ENCODE measurements around the gene SLAMF6. TPM values are rescaled to one million over a fixed set of nuclear protein-coding genes. Genes with fewer than 3 reads are reported as not detected.
A peak's percentile ranks its signal among the peaks of the same experiment; 100 is the strongest.

The SLAMF6 gene
- total RNA-seq, 2 experiments from 2014 or later = 43.0 to 48.1 TPM

DNA sequence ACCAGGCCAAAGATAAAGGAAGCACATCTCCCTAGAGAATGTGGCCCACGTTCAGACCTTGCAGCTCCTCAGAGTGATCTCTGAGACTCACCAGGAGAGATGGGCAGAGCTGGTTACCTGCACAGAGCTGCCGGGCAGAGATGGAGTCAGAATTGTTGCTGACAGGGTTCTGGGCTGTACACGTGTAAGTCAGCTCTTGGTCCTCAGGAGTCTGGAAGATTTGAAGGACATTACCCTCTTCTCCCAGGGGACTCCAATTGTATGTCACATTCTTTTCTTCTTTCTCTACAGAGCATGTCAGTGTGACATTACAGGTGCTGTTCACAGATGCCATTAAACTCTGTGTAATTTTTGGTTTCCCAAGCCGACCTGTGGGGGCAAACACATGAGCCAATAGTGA, 30.7 kb upstream of the SLAMF6 start:
- DNase-seq = no peak
- ATAC-seq (ENCODE audit: low read depth) = no peak
- Mint-ChIP-seq H3K4me3 (no peak overlapping the region), H3K36me3 (peaks cover 45% of the 10 kb centered on the region), H3K4me1 (peaks cover 12% of the 10 kb centered on the region), H3K27ac (no peak overlapping the region), H3K27me3 (no peaks in the 10 kb centered on the region), H3K9me3 (no peaks in the 10 kb centered on the region)
- POLR2A ChIA-PET = interaction anchor here (1.1 to 2.3 kb wide), 2 partner anchors 14 to 29 kb away, joined by 3 to 6 read pairs; no protein-coding TSS in a partner anchor

- H3K9me3 Mint-ChIP-seq = no peaks in the 10 kb centered on the region
- no peak overlapping the region for H3K27ac Mint-ChIP-seq
- POLR2A ChIA-PET = no interaction called here
- H3K4me1 Mint-ChIP-seq = peaks cover 6% of the 10 kb centered on the region
- peaks cover 45% of the 10 kb centered on the region for H3K36me3 Mint-ChIP-seq
- ATAC-seq (ENCODE audit: low read depth) = no peak
- no peaks in the 10 kb centered on the region for H3K27me3 Mint-ChIP-seq
- no peak for DNase-seq
- H3K4me3 Mint-ChIP-seq = no peak overlapping the region
Measured at GRCh38 chr1:160552425-160552824, 29.4 kb upstream of the SLAMF6 start.

DNA sequence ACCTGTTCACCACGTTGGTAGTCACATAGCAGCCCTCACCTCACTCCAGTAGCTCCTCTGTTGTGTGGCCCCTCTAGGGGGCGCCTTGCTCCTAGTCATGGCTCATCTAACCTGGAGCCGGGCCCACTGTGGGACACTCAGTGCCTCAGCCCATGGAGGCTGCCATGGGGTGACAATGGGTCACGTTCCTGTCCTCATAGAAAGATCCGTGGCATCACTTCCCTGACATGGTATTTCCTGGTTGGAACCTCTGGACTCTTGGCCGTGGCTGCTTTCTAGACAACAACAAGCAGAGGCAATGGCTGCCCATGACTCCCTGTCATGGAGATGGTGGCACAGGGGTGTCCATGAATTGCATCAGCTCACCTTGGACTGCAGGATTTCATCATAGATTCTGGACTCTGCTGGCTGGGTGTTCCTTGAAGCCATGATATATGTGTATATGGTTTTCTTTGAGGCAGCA, 27.5 kb upstream of the SLAMF6 start:
- Mint-ChIP-seq H3K36me3 (peaks cover 46% of the 10 kb centered on the region), H3K4me1 (peaks cover 9% of the 10 kb centered on the region), H3K4me3 (no peak overlapping the region), H3K27ac (no peak overlapping the region), H3K27me3 (no peaks in the 10 kb centered on the region), H3K9me3 (no peaks in the 10 kb centered on the region)
- ATAC-seq (ENCODE audit: low read depth) (peak; percentile 82), DNase-seq (peak; percentile 70)
- POLR2A ChIA-PET = interaction anchor here (1.0 to 1.5 kb wide), 2 partner anchors 10 to 57 kb away, joined by 3 to 4 read pairs; no protein-coding TSS in a partner anchor

DNA sequence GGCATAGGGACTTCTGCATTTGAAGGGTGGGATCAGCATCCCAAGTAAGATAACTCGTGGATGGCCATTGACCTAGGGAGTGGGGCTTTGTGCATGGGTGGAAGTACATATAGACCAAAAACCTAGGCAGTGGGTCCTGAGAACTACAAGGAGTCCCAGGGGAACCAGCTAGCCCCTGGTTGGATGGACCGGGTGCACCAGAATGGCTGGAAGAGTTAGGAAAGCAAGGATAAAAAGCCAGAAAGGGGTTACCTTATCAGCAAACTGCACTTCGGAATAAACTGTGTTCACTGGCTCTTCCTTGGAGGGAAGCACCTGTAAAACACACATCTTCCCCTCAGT, 26.6 kb upstream of the SLAMF6 start:
- peaks cover 48% of the 10 kb centered on the region for H3K36me3 Mint-ChIP-seq
- POLR2A ChIA-PET = interaction anchor here (0.6 to 1.5 kb wide), 2 partner anchors 58 to 465 kb away, joined by 4 read pairs; no protein-coding TSS in a partner anchor
- H3K27ac Mint-ChIP-seq = no peak overlapping the region

DNA sequence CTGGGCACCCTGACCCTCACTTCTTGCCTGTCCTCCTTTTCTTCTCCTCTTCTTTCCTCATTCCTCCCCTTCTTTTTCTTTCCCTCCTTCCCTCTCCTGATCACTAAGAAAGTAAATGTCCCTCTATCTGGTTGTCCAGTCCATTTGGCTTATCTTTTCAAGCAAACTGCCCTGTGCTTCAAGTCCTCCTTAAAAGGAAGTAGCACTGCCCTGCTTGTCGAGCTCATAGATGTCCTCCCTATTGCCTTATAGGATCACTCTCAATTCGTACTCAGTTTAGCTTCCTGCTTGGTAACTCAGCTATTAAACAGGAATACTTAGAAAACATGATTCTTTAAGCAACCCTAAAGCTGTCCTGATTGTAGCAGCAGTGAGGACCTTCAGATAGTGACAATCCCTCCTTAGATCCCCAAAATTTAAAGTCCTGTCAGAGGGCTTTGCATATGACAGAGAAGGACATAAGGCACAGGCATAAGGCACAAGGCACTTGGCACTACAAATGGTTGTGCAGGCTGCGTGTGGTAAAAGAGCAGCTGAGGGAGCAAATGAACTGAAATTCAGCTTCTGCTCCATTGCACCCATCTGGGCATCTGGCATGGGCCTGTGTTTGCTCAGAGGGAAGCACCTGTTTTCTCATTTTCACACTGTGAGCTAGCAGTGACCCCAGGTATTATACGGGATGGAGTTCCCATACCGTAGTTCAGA, 26.1 kb upstream of the SLAMF6 start:
- Mint-ChIP-seq H3K4me3 (no peak overlapping the region), H3K27me3 (no peaks in the 10 kb centered on the region), H3K27ac (peak overlapping the region; percentile 0), H3K36me3 (peaks cover 46% of the 10 kb centered on the region), H3K4me1 (peaks cover 18% of the 10 kb centered on the region), H3K9me3 (no peaks in the 10 kb centered on the region)
- DNase-seq (no peak), ATAC-seq (ENCODE audit: low read depth) (no peak)
- POLR2A ChIA-PET = interaction anchor here (0.6 to 1.5 kb wide), 2 partner anchors 58 to 466 kb away, joined by 4 read pairs; no protein-coding TSS in a partner anchor

More for the DNA sequence above, 26.6 kb upstream of the SLAMF6 start:
- Mint-ChIP-seq H3K9me3 (no peaks in the 10 kb centered on the region), H3K4me1 (peaks cover 14% of the 10 kb centered on the region), H3K4me3 (no peak overlapping the region), H3K27me3 (no peaks in the 10 kb centered on the region)
- ATAC-seq (ENCODE audit: low read depth) = no peak
- DNase-seq = no peak

DNA sequence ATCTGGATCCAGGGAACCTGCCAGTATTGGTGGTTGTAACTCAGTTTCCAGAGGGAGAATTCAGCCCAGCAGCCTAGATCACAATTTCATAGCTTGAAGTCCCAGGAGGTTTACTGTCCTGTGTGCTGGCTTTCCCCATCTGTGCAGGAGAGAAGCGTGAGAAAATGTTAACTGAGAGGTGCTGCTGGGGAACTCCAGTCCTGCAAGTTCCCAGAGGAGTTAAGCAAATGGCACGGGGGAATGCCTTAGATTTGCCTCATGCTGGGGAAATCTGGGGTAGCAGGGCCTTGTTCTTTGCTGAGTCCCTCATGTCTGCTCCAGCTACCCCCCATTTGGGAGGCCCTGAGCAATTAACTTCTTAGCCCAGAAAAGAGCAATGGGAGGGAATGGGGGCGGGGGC, 25.1 kb upstream of the SLAMF6 start:
- no peak overlapping the region for H3K4me3 Mint-ChIP-seq
- H3K9me3 Mint-ChIP-seq = no peaks in the 10 kb centered on the region
- H3K36me3 Mint-ChIP-seq = peaks cover 42% of the 10 kb centered on the region
- H3K4me1 Mint-ChIP-seq = peaks cover 20% of the 10 kb centered on the region
- no peak overlapping the region for H3K27ac Mint-ChIP-seq
- DNase-seq = no peak
- no peak for ATAC-seq (ENCODE audit: low read depth)
- POLR2A ChIA-PET = no interaction called here
- H3K27me3 Mint-ChIP-seq = no peaks in the 10 kb centered on the region

DNA sequence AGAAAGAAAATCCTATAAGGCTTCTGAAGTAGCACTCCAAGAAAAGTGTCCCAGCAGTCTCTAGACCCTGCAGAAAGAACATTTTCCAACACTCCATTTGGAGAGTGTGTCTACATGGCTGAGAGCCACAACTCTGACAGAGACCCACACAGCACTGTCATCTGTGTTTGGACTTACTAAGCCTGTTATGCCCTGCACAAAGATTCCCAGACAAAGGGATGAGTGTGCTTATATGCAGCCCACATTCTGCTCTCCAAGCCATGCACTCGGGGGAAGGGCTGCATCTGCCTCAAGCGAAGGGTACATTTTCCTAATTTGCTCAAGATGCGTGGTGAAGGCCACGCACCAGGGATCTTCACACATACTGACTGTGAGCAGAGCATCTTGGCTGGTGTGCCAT, 24.4 kb upstream of the SLAMF6 start:
- H3K9me3 Mint-ChIP-seq = no peaks in the 10 kb centered on the region
- no peak for ATAC-seq (ENCODE audit: low read depth)
- H3K27ac Mint-ChIP-seq = no peak overlapping the region
- POLR2A ChIA-PET = no interaction called here
- no peaks in the 10 kb centered on the region for H3K27me3 Mint-ChIP-seq
- H3K4me1 Mint-ChIP-seq = peaks cover 20% of the 10 kb centered on the region
- no peak overlapping the region for H3K4me3 Mint-ChIP-seq
- no peak for DNase-seq
- peaks cover 35% of the 10 kb centered on the region for H3K36me3 Mint-ChIP-seq

DNA sequence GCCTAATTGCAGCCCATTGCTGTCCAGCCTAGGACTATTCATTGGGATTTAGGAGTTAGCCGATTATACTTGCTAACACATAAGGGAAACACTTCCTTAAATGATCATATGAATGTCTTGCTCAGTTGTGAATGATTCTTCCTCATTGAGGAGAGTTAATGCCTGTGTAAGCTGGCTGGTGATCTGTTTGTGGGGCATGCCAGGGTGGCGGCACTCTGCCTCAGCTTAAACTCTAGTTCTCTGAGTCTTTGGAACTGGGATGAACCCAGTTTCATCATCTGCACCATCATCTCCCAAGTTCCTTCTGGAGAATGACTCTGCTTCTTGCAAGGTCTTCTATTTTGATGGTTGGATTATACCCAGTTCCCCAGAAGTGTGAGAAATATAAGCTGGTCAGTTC, 23.9 kb upstream of the SLAMF6 start:
- H3K4me1 Mint-ChIP-seq = peaks cover 23% of the 10 kb centered on the region
- H3K27ac Mint-ChIP-seq = peak overlapping the region; percentile 35
- DNase-seq (no peak), ATAC-seq (ENCODE audit: low read depth) (no peak)
- no peaks in the 10 kb centered on the region for H3K27me3 Mint-ChIP-seq
- H3K36me3 Mint-ChIP-seq = peaks cover 32% of the 10 kb centered on the region
- H3K4me3 Mint-ChIP-seq = no peak overlapping the region
- H3K9me3 Mint-ChIP-seq = no peaks in the 10 kb centered on the region
- POLR2A ChIA-PET = interaction anchor here (1.1 kb wide), 1 partner anchor 61 kb away, joined by 3 read pairs; no protein-coding TSS in a partner anchor

DNA sequence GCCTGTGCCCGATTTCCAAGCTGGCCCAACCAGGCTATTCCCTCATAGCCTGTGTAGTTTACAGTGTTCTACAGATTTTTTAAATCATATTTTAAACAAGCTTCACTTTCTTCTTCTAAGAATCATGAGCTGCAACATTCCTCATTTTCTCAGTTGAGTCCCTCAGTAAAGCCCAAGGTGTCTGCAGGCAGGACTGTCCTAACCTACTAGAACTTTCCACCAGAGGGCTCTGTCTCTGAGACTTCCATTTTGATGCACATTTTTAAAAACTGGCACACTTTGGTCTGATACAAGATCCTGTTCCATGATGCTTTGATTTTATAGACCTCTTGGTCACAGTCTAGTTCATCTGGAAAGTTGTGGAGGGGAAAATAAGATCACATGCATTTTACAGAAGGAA, 21.6 kb upstream of the SLAMF6 start:
- ATAC-seq (ENCODE audit: low read depth) (peak; percentile 36), DNase-seq (no peak)
- POLR2A ChIA-PET = interaction anchor here (1.4 kb wide), 1 partner anchor 34 kb away, joined by 8 read pairs; the partner anchor contains the start of gene CD84
- peaks cover 20% of the 10 kb centered on the region for H3K36me3 Mint-ChIP-seq
- H3K27ac Mint-ChIP-seq = peak overlapping the region; percentile 71
- H3K4me1 Mint-ChIP-seq = peaks cover 37% of the 10 kb centered on the region
- H3K27me3 Mint-ChIP-seq = no peaks in the 10 kb centered on the region
- H3K9me3 Mint-ChIP-seq = no peaks in the 10 kb centered on the region
- H3K4me3 Mint-ChIP-seq = no peak overlapping the region

GRCh38 chr1:160542303-160542945, 19.4 kb upstream of the SLAMF6 start:
- H3K9me3 Mint-ChIP-seq = no peaks in the 10 kb centered on the region
- no peak overlapping the region for H3K4me3 Mint-ChIP-seq
- DNase-seq (no peak), ATAC-seq (ENCODE audit: low read depth) (no peak)
- H3K4me1 Mint-ChIP-seq = peaks cover 45% of the 10 kb centered on the region
- POLR2A ChIA-PET = no interaction called here
- H3K36me3 Mint-ChIP-seq = peaks cover 16% of the 10 kb centered on the region
- no peak overlapping the region for H3K27ac Mint-ChIP-seq
- no peaks in the 10 kb centered on the region for H3K27me3 Mint-ChIP-seq

- peaks cover 45% of the 10 kb centered on the region for H3K4me1 Mint-ChIP-seq
- POLR2A ChIA-PET = interaction anchor here (1.4 kb wide), 1 partner anchor 109 kb away, joined by 4 read pairs; no protein-coding TSS in a partner anchor
- no peak overlapping the region for H3K4me3 Mint-ChIP-seq
- DNase-seq (no peak), ATAC-seq (ENCODE audit: low read depth) (no peak)
- peaks cover 18% of the 10 kb centered on the region for H3K36me3 Mint-ChIP-seq
- peaks cover 2% of the 10 kb centered on the region for H3K9me3 Mint-ChIP-seq
- H3K27me3 Mint-ChIP-seq = no peaks in the 10 kb centered on the region
- peak overlapping the region; percentile 40 for H3K27ac Mint-ChIP-seq
Measured at GRCh38 chr1:160541622-160542302, 18.7 kb upstream of the SLAMF6 start.

DNA sequence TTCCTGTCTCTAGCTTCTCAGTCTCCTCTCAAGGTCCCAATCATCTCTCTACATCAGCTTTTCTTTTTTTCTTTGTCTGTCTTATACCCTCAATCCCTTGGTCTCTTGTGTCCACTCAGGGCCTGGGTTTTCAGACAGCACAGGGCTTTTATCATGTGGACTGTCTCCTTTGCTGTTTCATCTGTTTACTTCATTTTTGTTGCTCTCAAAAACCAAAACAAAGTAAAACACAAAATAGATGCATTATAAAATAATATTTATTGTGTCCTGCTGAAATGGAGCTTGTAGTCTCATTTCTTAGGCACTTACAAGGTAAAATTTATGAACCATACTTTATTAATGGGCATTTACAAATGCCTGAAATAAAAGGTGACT, 17.8 kb upstream of the SLAMF6 start:
- no peak for DNase-seq
- POLR2A ChIA-PET = interaction anchor here (0.7 to 2.0 kb wide), 10 partner anchors 12 to 170 kb away, joined by 3 to 24 read pairs (median 4); partner anchors contain the start of genes CD48, CD84 and SLAMF6
- Mint-ChIP-seq H3K4me1 (peaks cover 43% of the 10 kb centered on the region), H3K27me3 (no peaks in the 10 kb centered on the region), H3K4me3 (peak overlapping the region; percentile 74), H3K36me3 (peaks cover 19% of the 10 kb centered on the region), H3K9me3 (peaks cover 9% of the 10 kb centered on the region), H3K27ac (peak overlapping the region; percentile 91)
- no peak for ATAC-seq (ENCODE audit: low read depth)
